T-cell (primary cell): ENCODE results near the gene LRIF1. TPM values are rescaled to one million over a fixed set of nuclear protein-coding genes. Genes with fewer than 3 reads are reported as not detected.
"Not testable (repeated sequence)": the region's sequence is repeated elsewhere in the genome, so short reads cannot be mapped to it uniquely, and the experiment has no call there.

ENCODE experiments used
- ATAC-seq, 4 experiments: fragments of 200-7000 bp in 3 of 4; fragments of 150-1000 bp in 1 of 4; cut with Tn5 transposase; replicated peaks in 1 of 4; 1 replicate in 3 of 4; 2 replicates in 1 of 4; pipeline ENCODE4 v1.10.0; 2021; ENCODE audit warnings: moderate library complexity in 3 of 4, mild to moderate bottlenecking in 2 of 4, moderate number of reproducible peaks in 1 of 4
- CTCF ChIA-PET, 2 donors: fragments of 300-600 bp; sonication (Branson Sonifier 250); formaldehyde crosslinking; loops; one replicate each; lab custom pipeline; 2022; ENCODE audit warnings: antibody characterized with exemption in 2 of 2; lab: Charles Lee
- POLR2A ChIA-PET, 2 donors: fragments of 300-600 bp; sonication (Branson Sonifier 250); formaldehyde crosslinking; loops; one replicate each; lab custom pipeline; 2022; ENCODE audit warnings: antibody characterized with exemption in 2 of 2; lab: Charles Lee
- DNase-seq, 35 experiments: peaks; one replicate each; pipeline versions ENCODE4 v3.0.0 to v3.0.0-alpha.2; 2013 to 2023
- H3K27ac ChIP-seq: one replicate; pipeline ENCODE4 v1.5.1; 2013; ENCODE audit warnings: low read length
- H3K27me3 ChIP-seq, 2 experiments: replicated peaks in 1 of 2; 1 replicate in 1 of 2; 2 replicates in 1 of 2; pipeline versions ENCODE4 v1.6.1 to v1.7.0; 2013; ENCODE audit warnings: low read length in 1 of 2, mixed read lengths in 1 of 2; ENCODE audit not compliant: control insufficient read depth in 2 of 2, insufficient read depth in 2 of 2; ENCODE audit errors: extremely low read depth in 1 of 2
- H3K36me3 ChIP-seq, 2 donors: 1 replicate in 1 of 2; 2 replicates in 1 of 2; pipeline versions ENCODE4 v1.6.1 to v1.7.0; 2013; ENCODE audit warnings: low read length in 1 of 2; ENCODE audit not compliant: control insufficient read depth in 2 of 2, insufficient read depth in 1 of 2; ENCODE audit errors: extremely low read depth in 1 of 2
- H3K4me1 ChIP-seq, 2 experiments: 1 replicate in 1 of 2; 2 replicates in 1 of 2; pipeline versions ENCODE4 v1.6.1 to v1.7.0; 2013; ENCODE audit warnings: low read length in 2 of 2, mixed read lengths in 1 of 2; ENCODE audit not compliant: insufficient read depth in 2 of 2, control insufficient read depth in 1 of 2; ENCODE audit errors: extremely low read depth in 1 of 2
- H3K4me3 ChIP-seq, 2 donors: 1 replicate in 1 of 2; 2 replicates in 1 of 2; pipeline versions ENCODE4 v1.5.1 to v1.7.0; 2013; ENCODE audit warnings: mild to moderate bottlenecking in 2 of 2, low read length in 1 of 2, moderate library complexity in 1 of 2; ENCODE audit not compliant: control insufficient read depth in 1 of 2; ENCODE audit errors: extremely low read depth in 1 of 2
- H3K9me3 ChIP-seq: 2 replicates; pipeline ENCODE4 v1.7.0; 2013
- H3K27ac Mint-ChIP-seq, 2 donors: one replicate each; pipeline ENCODE4 v1.8.0; 2020 to 2021; ENCODE audit warnings: mild to moderate bottlenecking in 2 of 2, mixed read lengths in 2 of 2
- H3K27me3 Mint-ChIP-seq, 2 donors: one replicate each; pipeline ENCODE4 v1.8.0; 2021 to 2022; ENCODE audit warnings: mixed read lengths in 2 of 2
- H3K36me3 Mint-ChIP-seq: one replicate; pipeline ENCODE4 v1.8.0; 2021; ENCODE audit warnings: mixed read lengths
- H3K4me1 Mint-ChIP-seq, 3 donors: one replicate each; pipeline ENCODE4 v1.8.0; 2020 to 2022; ENCODE audit warnings: mixed read lengths in 3 of 3, mild to moderate bottlenecking in 1 of 3
- H3K4me3 Mint-ChIP-seq, 3 donors: one replicate each; pipeline ENCODE4 v1.8.0; 2020 to 2022; ENCODE audit warnings: mild to moderate bottlenecking in 3 of 3, mixed read lengths in 3 of 3, moderate library complexity in 3 of 3
- H3K9me3 Mint-ChIP-seq, 3 donors: one replicate each; pipeline ENCODE4 v1.8.0; 2020 to 2022; ENCODE audit warnings: mixed read lengths in 3 of 3
- WGBS: methylation state at CpG from one replicate; pipeline ENCODE4 v1.1.5; 2013; ENCODE audit warnings: missing lambda C conversion rate; ENCODE audit not compliant: insufficient coverage; 5-methylcytosine and 5-hydroxymethylcytosine counted together
- total RNA-seq, 35 experiments: library from RNA in 6 of 35; stranded (reverse) in 6 of 35; fragments of 120-200 nt in 1 of 35; gene quantifications; one replicate each; pipeline versions ENCODE4 v1.2.1 to v1.2.4 and lab custom pipeline; 2013 to 2026

The LRIF1 gene
- total RNA-seq, 5 donors from 2014 or later (not counting 1 experiment from before 2014, with no cell fraction given) = 6.4 to 23.8 (median 19.9) TPM

DNA sequence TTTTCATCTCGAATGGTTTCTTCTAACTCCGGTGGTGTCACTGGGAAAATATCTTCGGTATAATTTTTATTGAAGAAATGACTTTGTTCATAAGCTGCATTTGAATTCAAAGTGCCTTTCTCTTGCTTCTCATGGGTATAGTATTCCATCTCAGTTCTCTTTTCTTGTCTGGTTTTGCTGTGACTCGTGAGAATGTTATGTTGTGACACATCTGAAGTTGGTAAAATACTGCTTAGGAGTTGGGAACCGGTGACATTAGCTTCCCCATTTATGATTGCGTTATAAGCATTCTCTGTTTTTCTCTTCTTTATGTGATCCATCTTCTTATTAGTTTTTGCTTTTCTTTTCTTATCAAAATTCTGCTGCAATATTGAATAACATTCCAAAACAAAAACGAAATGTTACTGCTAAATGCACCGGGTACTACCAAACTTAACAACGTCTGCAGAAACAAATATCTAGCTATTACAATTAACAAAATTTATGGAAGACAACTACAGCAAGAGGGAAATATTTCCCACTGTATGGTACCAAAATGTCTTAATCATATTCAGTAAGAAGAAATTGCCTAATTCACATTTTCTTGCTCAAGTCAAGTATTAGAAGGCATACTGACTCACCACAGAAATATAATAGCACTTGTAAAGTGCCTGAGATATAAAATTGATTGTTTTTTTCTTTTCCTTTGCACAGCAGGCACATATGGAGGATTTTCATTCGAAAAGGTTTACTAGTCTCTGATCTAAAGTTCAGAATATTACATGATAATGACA lies 15.5 kb downstream of the LRIF1 start:
- Mint-ChIP-seq H3K4me1 (no peaks in the 10 kb centered on the region), H3K9me3 (peaks cover 3 to 18% (median 18%) of the 10 kb centered on the region in 3 donors), H3K36me3 (peaks cover 64% of the 10 kb centered on the region), H3K27ac (no peak overlapping the region), H3K4me3 (no peak overlapping the region), H3K27me3 (no peaks in the 10 kb centered on the region)
- ChIA-PET CTCF (interaction anchor here in 1 of 2 donors (1.2 kb wide), 1 partner anchor 16 kb away, joined by 3 read pairs; the partner anchor contains the start of gene LRIF1), POLR2A (interaction anchor here in 1 of 2 donors (0.5 kb wide), 1 partner anchor 318 kb away, joined by 12 read pairs; no protein-coding TSS in a partner anchor)
- Histone ChIP-seq H3K27me3 (no peaks in the 10 kb centered on the region), H3K4me1 (no peaks in the 10 kb centered on the region), H3K9me3 (peaks cover 2% of the 10 kb centered on the region), H3K36me3 (peaks cover 4 to 20% of the 10 kb centered on the region in 2 donors), H3K4me3 (no peak overlapping the region), H3K27ac (no peak overlapping the region)
- ATAC-seq = no peak
- no peak for DNase-seq
- no CpG with 5 or more reads among the region's 10 CpGs for WGBS

DNA sequence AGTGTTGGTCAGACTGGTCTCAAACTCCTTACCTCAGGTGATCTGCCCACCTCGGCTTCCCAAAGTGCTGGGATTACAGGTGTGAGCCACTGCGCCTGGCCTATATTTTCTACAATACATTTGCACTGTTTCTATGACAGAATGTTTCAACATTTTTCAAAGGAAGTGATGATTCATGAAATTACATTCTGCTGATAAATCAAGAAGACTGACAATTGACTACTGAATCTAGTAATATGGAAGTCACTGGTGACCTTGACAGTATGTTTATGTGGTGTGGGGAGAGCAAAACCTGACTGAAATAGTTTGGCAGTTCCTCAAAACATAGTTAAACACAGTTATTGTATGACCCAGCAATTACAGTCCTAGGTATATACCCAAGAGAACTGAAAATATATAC lies 18.1 kb downstream of the LRIF1 start:
- H3K4me1 Mint-ChIP-seq = no peaks in the 10 kb centered on the region
- H3K36me3 ChIP-seq = peaks cover 0 to 15% of the 10 kb centered on the region in 2 donors
- POLR2A ChIA-PET = no interaction called here
- CTCF ChIA-PET = no interaction called here
- H3K27me3 ChIP-seq = no peaks in the 10 kb centered on the region
- no peaks in the 10 kb centered on the region for H3K4me1 ChIP-seq
- no peak overlapping the region for H3K27ac ChIP-seq
- H3K27ac Mint-ChIP-seq = no peak overlapping the region
- H3K9me3 ChIP-seq = no peaks in the 10 kb centered on the region
- H3K4me3 Mint-ChIP-seq = no peak overlapping the region
- no CpG with 5 or more reads among the region's 2 CpGs for WGBS
- DNase-seq (no peak), ATAC-seq (no peak)
- H3K36me3 Mint-ChIP-seq = peaks cover 41% of the 10 kb centered on the region
- no peak overlapping the region for H3K4me3 ChIP-seq
- H3K27me3 Mint-ChIP-seq = no peaks in the 10 kb centered on the region
- peaks cover 3 to 9% (median 7%) of the 10 kb centered on the region in 3 donors for H3K9me3 Mint-ChIP-seq

DNA sequence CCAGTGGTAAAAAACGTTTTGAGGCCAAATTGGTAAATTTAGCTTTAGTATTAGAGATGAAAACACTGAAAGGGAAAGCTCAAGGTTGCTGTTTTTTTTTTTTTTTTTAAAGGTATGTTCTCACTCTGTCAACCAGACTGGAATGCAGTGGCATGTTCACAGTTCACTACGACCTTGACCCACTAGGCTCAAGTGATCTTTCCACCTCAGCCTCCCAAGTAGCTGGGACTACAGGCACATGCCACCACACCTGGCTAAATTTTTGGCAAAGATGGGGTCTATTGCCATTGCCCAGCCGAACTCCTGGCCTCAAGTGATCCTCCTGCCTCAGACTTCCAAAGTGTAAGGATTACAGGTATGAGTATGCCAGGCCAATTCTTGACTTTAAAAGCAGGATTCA lies 18.9 kb downstream of the LRIF1 start:
- peaks cover 33% of the 10 kb centered on the region for H3K36me3 Mint-ChIP-seq
- Histone ChIP-seq H3K9me3 (no peaks in the 10 kb centered on the region), H3K4me1 (no peaks in the 10 kb centered on the region), H3K27me3 (no peaks in the 10 kb centered on the region), H3K4me3 (no peak overlapping the region), H3K27ac (no peak overlapping the region), H3K36me3 (peaks cover 0 to 13% of the 10 kb centered on the region in 2 donors)
- ATAC-seq (no peak), DNase-seq (no peak)
- ChIA-PET CTCF (no interaction called here), POLR2A (interaction anchor here (0.6 to 0.7 kb wide), 2 partner anchors 310 to 321 kb away, joined by 4 to 7 read pairs; no protein-coding TSS in a partner anchor)
- no peaks in the 10 kb centered on the region for H3K4me1 Mint-ChIP-seq
- WGBS = 100% methylated on average over 1 of the region's 3 CpGs
- H3K4me3 Mint-ChIP-seq = no peak overlapping the region
- H3K27ac Mint-ChIP-seq = no peak overlapping the region
- no peaks in the 10 kb centered on the region for H3K27me3 Mint-ChIP-seq
- peaks cover 5 to 8% (median 5%) of the 10 kb centered on the region in 3 donors for H3K9me3 Mint-ChIP-seq

DNA sequence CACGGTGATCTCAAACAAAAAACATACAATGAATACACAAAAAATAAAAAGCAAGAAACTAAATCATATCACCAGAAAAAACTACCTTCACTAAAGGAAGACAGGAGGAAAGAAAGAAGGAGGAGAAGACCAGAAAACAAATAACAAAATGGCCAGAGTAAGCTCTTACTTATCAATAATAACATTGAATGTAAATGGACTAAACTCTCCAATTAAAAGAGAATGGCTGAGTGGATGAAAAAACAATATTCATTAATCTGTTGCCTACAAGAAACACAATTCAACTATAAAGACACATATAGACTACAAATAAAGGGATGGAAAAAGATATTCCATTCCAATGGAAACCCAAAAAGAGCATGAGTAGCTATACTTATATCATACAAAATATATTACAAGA lies 27.2 kb downstream of the LRIF1 start:
- Mint-ChIP-seq H3K36me3 (peaks cover 39% of the 10 kb centered on the region), H3K27ac (no peak overlapping the region), H3K4me1 (no peaks in the 10 kb centered on the region), H3K9me3 (peaks cover 26 to 48% (median 29%) of the 10 kb centered on the region in 3 donors), H3K4me3 (no peak overlapping the region), H3K27me3 (no peaks in the 10 kb centered on the region)
- WGBS = no CpG with 5 or more reads among the region's 1 CpG
- Histone ChIP-seq H3K4me1 (no peaks in the 10 kb centered on the region), H3K27ac (no peak overlapping the region), H3K9me3 (no peaks in the 10 kb centered on the region), H3K4me3 (no peak overlapping the region), H3K27me3 (no peaks in the 10 kb centered on the region), H3K36me3 (no peaks in the 10 kb centered on the region)
- CTCF ChIA-PET = no interaction called here
- ATAC-seq (no peak), DNase-seq (no peak)
- POLR2A ChIA-PET = no interaction called here

DNA sequence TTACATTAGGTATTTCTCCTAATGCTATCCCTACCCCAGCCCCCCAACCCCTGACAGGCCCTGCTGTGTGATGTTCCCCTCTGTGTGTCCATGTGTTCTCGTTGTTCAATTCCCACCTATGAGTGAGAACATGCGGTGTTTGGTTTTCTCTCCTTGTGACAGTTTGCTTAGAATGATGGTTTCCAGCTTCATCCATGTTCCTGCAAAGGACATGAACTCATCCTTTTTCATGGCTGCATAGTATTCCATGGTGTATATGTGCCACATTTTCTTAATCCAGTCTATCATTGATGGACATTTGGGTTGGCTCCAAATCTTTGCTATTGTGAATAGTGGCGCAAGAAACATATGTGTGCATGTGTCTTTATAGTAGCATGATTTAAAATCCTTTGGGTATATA lies 32.6 kb downstream of the LRIF1 start:
- POLR2A ChIA-PET = not testable (repeated sequence)

DNA sequence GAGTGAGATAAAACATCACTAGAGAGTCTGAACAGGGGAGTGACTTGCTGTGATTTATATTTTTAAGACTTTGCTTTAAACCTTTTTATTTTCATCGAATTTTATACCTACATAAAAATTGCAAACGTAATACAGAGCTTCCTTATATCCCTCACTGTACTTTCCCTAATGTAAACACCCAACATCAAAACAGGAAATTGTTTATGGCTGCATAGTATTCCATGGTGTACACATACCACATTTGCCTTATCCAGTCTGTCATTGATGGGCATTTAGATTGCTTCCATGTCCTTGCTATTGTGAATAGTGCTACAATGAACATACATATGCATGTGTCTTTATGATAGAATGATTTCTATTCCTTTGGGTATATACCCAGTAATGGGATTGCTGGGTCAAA lies 34.8 kb downstream of the LRIF1 start:
- ChIA-PET POLR2A (no interaction called here), CTCF (interaction anchor here (0.6 kb wide), 2 partner anchors 35 to 43 kb away, joined by 3 read pairs; no protein-coding TSS in a partner anchor)
- no peaks in the 10 kb centered on the region for H3K4me1 Mint-ChIP-seq
- DNase-seq = no peak
- no peak overlapping the region for H3K4me3 ChIP-seq
- H3K4me1 ChIP-seq = no peaks in the 10 kb centered on the region
- no peak overlapping the region for H3K4me3 Mint-ChIP-seq
- no peaks in the 10 kb centered on the region for H3K36me3 ChIP-seq
- no peaks in the 10 kb centered on the region for H3K27me3 Mint-ChIP-seq
- no peak for ATAC-seq
- no CpG with 5 or more reads among the region's 2 CpGs for WGBS
- H3K9me3 Mint-ChIP-seq = peaks cover 5 to 34% (median 14%) of the 10 kb centered on the region in 3 donors
- no peak overlapping the region for H3K27ac ChIP-seq
- H3K27me3 ChIP-seq = no peaks in the 10 kb centered on the region
- H3K9me3 ChIP-seq = peaks cover 3% of the 10 kb centered on the region
- peaks cover 22% of the 10 kb centered on the region for H3K36me3 Mint-ChIP-seq
- H3K27ac Mint-ChIP-seq = no peak overlapping the region

More for the DNA sequence above, 32.6 kb downstream of the LRIF1 start:
- H3K36me3 ChIP-seq, CTCF ChIA-PET, H3K27ac ChIP-seq, H3K4me1 Mint-ChIP-seq, DNase-seq, H3K9me3 ChIP-seq, H3K4me1 ChIP-seq, H3K27me3 ChIP-seq, H3K27me3 Mint-ChIP-seq, H3K4me3 Mint-ChIP-seq, H3K4me3 ChIP-seq, ATAC-seq, H3K27ac Mint-ChIP-seq: not testable (repeated sequence)
- no CpG with 5 or more reads among the region's 3 CpGs for WGBS
- H3K9me3 Mint-ChIP-seq = peaks cover 16 to 43% (median 22%) of the 10 kb centered on the region in 3 donors
- H3K36me3 Mint-ChIP-seq = peaks cover 34% of the 10 kb centered on the region
